PC-3 (cell line): Measurements from ENCODE around the gene R3HDM4. TPM values are rescaled to one million over a fixed set of nuclear protein-coding genes. Genes with fewer than 3 reads are reported as not detected.
A peak's percentile ranks its signal among the peaks of the same experiment; 100 is the strongest.

Source experiments
- ATAC-seq: fragments of 200-7000 bp; cut with Tn5 transposase; 2 replicates; pipeline ENCODE4 v1.9.1; 2020; ENCODE audit warnings: mild to moderate bottlenecking, moderate library complexity
- BruUV-seq: library from RNA; stranded (reverse); fragments of 400-500 nt; replicated peaks from 2 replicates; lab custom pipeline; 2021; lab: Mats Ljungman, UMichigan
- CTCF ChIA-PET: fragments of 300-600 bp; sonication (Branson Sonifier 250); formaldehyde crosslinking; loops from one replicate; lab custom pipeline; 2022; ENCODE audit warnings: antibody characterized with exemption; lab: Charles Lee
- POLR2A ChIA-PET: fragments of 300-600 bp; sonication (Branson Sonifier 250); formaldehyde crosslinking; loops from one replicate; lab custom pipeline; 2022; ENCODE audit warnings: antibody characterized with exemption; ENCODE audit not compliant: unreplicated experiment; lab: Charles Lee
- DNase-seq: peaks from one replicate; pipeline ENCODE4 v3.0.0-alpha.2; 2015
- H2AFZ ChIP-seq: fragments of 300-600 bp; sonication (generic); 2 replicates; pipeline ENCODE4 v1.6.0; 2016; ENCODE audit warnings: antibody characterized with exemption, low read length
- H3F3A ChIP-seq: fragments of 300-600 bp; sonication (generic); one replicate; pipeline ENCODE4 v1.6.0; 2017; ENCODE audit warnings: antibody characterized with exemption, low read length, control low read depth, mild to moderate bottlenecking; ENCODE audit not compliant: unreplicated experiment
- H3K27ac ChIP-seq: fragments of 300-600 bp; sonication (generic); 2 replicates; pipeline ENCODE4 v1.5.1; 2016; ENCODE audit warnings: mild to moderate bottlenecking, low read length
- H3K27me3 ChIP-seq: fragments of 300-600 bp; sonication (generic); 2 replicates; pipeline ENCODE4 v1.6.1; 2016; ENCODE audit warnings: low read length, mixed read lengths
- H3K36me3 ChIP-seq: fragments of 300-600 bp; sonication (generic); 2 replicates; pipeline ENCODE4 v1.6.1; 2016; ENCODE audit warnings: low read depth, mixed run types, low read length, mixed read lengths
- H3K4me1 ChIP-seq: fragments of 300-600 bp; sonication (generic); 2 replicates; pipeline ENCODE4 v1.5.1; 2016; ENCODE audit warnings: low read length; ENCODE audit not compliant: insufficient read depth
- H3K4me2 ChIP-seq: fragments of 300-600 bp; sonication (generic); 2 replicates; pipeline ENCODE4 v1.6.0; 2016; ENCODE audit warnings: low read length
- H3K4me3 ChIP-seq: fragments of 300-600 bp; sonication (generic); 2 replicates; pipeline ENCODE4 v1.5.1; 2016; ENCODE audit warnings: mild to moderate bottlenecking, low read length, mixed read lengths
- H3K79me2 ChIP-seq: fragments of 300-600 bp; sonication (generic); 2 replicates; pipeline ENCODE4 v1.6.1; 2017; ENCODE audit warnings: low read length, mixed read lengths
- H3K9ac ChIP-seq: fragments of 300-600 bp; sonication (generic); 2 replicates; pipeline ENCODE4 v1.6.0; 2016; ENCODE audit warnings: mild to moderate bottlenecking, low read length
- H3K9me2 ChIP-seq: fragments of 300-600 bp; sonication (generic); replicated peaks from 2 replicates; pipeline ENCODE4 v1.6.1; 2016; ENCODE audit warnings: mixed run types, low read length, mixed read lengths
- H3K9me3 ChIP-seq: fragments of 300-600 bp; sonication (generic); 2 replicates; pipeline ENCODE4 v1.6.1; 2016; ENCODE audit warnings: low read length, mixed read lengths
- H4K20me1 ChIP-seq: fragments of 300-600 bp; sonication (generic); 2 replicates; pipeline ENCODE4 v1.6.1; 2016; ENCODE audit warnings: low read length, mixed read lengths
- CTCF ChIP-seq: fragments of 300-600 bp; sonication (generic); conservative IDR thresholded peaks from 2 replicates; pipeline ENCODE4 v1.5.1; 2017; ENCODE audit warnings: antibody characterized with exemption, low read depth, mild to moderate bottlenecking, low read length
- EZH2 ChIP-seq: fragments of 300-600 bp; sonication (generic); IDR thresholded peaks from one replicate; pipeline ENCODE4 v1.6.1; 2017; ENCODE audit warnings: antibody characterized with exemption, mild to moderate bottlenecking, low read length; ENCODE audit not compliant: unreplicated experiment
- EZH2phosphoT487 ChIP-seq: fragments of 300-600 bp; sonication (generic); IDR thresholded peaks from 2 replicates; pipeline ENCODE4 v1.6.1; 2018; ENCODE audit warnings: mild to moderate bottlenecking, antibody characterized with exemption, low read length, borderline replicate concordance
- intact Hi-C: fragments of 100-400 bp; cut with micrococcal nuclease; formaldehyde crosslinking; loops from 2 replicates; pipeline ENCODE4 v1.9.0; 2023
- total RNA-seq: library from RNA; depleted of rRNA; stranded (reverse); fragments of >200 nt; gene quantifications from 2 replicates; pipeline ENCODE4 v1.2.3, GENCODE V29; 2014

R3HDM4 gene
- total RNA-seq, 1 experiment from 2014 or later = 44.9 TPM

DNA sequence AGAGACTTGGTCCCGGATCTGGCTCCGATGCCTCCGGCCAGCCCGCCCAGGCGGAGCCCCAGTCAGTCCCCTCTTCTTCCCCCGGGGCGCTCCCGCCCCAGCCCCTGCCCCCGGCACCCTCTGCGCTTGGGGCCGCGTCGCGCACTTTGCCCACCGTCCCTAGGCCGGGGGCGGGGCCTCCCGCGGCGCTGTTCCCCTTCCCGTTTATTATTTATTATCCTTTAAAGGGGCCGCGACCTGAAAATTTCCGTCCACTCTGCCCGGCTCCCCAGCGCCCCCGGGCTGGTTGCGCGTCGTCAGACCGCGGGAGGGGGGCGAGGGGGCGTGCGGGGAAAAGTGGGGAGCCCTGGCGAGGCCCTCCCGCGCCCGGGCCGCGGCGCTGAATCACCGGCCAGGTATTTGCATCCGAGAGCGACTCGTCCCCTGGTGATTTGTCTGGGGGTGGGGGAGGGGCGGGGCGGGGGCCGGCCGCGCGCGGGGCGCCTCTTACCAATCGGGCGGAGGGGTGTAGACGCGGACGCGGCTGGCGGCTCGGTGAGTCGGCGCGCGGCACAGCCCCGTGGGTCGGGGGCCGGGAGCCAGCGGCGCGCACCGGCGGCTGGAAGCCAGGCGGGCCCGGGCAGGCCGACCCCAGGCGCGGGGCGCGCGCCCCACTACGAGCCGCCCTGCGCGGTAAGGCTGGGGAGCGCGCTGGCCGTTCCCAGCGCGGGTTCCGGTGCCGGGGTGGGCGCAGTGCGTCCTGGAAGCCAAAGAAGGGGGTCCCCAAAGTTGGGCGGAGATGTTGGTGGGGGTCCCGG is 12.7 kb upstream of the R3HDM4 start, which contains the start of gene ARID3A:
Gene ARID3A (plus strand): TSS at position 510 of the 797 bp plus-strand sequence. CDS start 3,494 bp downstream, outside the sequence.
- DNase-seq = peak; percentile 65
- CTCF ChIA-PET = no interaction called here

DNA sequence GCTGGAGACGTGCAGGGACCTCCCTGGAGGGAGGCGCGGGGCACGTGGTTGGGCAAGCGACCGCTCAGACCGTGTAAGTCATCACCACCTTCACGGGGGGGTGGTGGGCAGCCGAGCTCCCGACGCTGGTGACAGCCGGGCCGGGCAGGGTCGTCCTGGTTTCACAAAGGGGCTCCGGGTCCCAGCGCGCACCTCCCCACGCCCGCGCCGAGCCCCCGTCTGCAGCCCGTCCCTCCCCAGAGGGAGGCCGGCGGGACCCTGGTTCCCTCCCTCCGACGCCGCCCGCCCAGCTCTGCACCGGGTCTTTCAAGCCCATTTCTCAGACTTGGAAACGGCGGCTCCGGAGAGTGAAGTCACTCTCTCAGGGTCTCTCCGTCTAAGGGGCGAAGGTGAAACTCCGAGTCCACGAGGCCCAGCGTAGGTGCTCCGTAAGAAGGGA is 12.1 kb upstream of the R3HDM4 start:
- Histone ChIP-seq H2AFZ (peak overlapping the region; percentile 86), H3K27ac (peak overlapping the region; percentile 39; the same call in 1 of the 2 replicates), H3K9ac (peak overlapping the region; percentile 51), H4K20me1 (no peaks in the 10 kb centered on the region), H3K9me3 (no peaks in the 10 kb centered on the region), H3F3A (no peaks in the 10 kb centered on the region), H3K36me3 (no peaks in the 10 kb centered on the region), H3K4me2 (peak overlapping the region; percentile 95), H3K79me2 (0 out of 2 replicates have a peak, but pooled peaks cover 3% of the 10 kb centered on the region), H3K4me1 (no peaks in the 10 kb centered on the region; the same call in 1 of the 2 replicates), H3K27me3 (no peaks in the 10 kb centered on the region), H3K9me2 (no peaks in the 10 kb centered on the region), H3K4me3 (peak overlapping the region; percentile 81)
- DNase-seq = peak; percentile 30
- ChIA-PET POLR2A (no interaction called here), CTCF (no interaction called here)
- no TSS peak for BruUV-seq
- intact Hi-C loops = loop anchor here (1.0 kb wide), 1 partner anchor 57 kb away; no protein-coding TSS in a partner anchor
- peak; percentile 52 for ATAC-seq
- TF ChIP-seq CTCF (no peak), EZH2phosphoT487 (no peak), EZH2 (no peak)

More for the DNA sequence above, 12.7 kb upstream of the R3HDM4 start, which contains the start of gene ARID3A:
- Histone ChIP-seq H3K27ac (peak within 1 kb of the TSS; percentile 39; the same call in 1 of the 2 replicates), H3K36me3 (no peaks in the 10 kb centered on the region), H3K79me2 (0 out of 2 replicates have a peak, but pooled peaks cover 3% of the 10 kb centered on the region), H3K4me3 (peak within 1 kb of the TSS; percentile 81), H3K4me1 (no peaks in the 10 kb centered on the region; the same call in 1 of the 2 replicates), H3K9me3 (no peaks in the 10 kb centered on the region), H2AFZ (peak within 1 kb of the TSS; percentile 86), H3F3A (no peaks in the 10 kb centered on the region), H4K20me1 (no peaks in the 10 kb centered on the region), H3K9me2 (no peaks in the 10 kb centered on the region), H3K27me3 (no peaks in the 10 kb centered on the region), H3K4me2 (peak within 1 kb of the TSS; percentile 95), H3K9ac (peak within 1 kb of the TSS; percentile 51)
- TF ChIP-seq EZH2 (no peak), CTCF (no peak), EZH2phosphoT487 (no peak)
- peak; percentile 59 for ATAC-seq
- intact Hi-C loops = loop anchor here (1.0 kb wide), 1 partner anchor 57 kb away; no protein-coding TSS in a partner anchor
- POLR2A ChIA-PET = no interaction called here
- BruUV-seq = no TSS peak
